Measurements from ENCODE around the gene LIG3. TPM values are rescaled to one million over a fixed set of nuclear protein-coding genes. Genes with fewer than 3 reads are reported as not detected.

Gene LIG3
- total RNA-seq, 4 donors from 2014 or later = 30.7 to 84.3 (median 40.9) TPM

GRCh38 chr17:34974794-34975785, 5.2 kb upstream of the LIG3 start:
- H3K27me3 ChIP-seq = no peaks in the 10 kb centered on the region
- no peak overlapping the region for H3K4me3 ChIP-seq
- no peak for DNase-seq (ENCODE audit: low spot score in 2 of 2)
- TF ChIP-seq EP300 (IDR thresholded peaks at IDR 0.05) (no peak), POLR2AphosphoS5 (IDR thresholded peaks at IDR 0.05) (no peak), CTCF (IDR thresholded peaks at IDR 0.05) (no peak), POLR2A (IDR thresholded peaks at IDR 0.05) (no peak)
- H3K4me1 ChIP-seq = peaks cover 10% of the 10 kb centered on the region
- 82% methylated on average over 3 of the region's 3 CpGs for WGBS
- no peaks in the 10 kb centered on the region for H3K9me3 ChIP-seq
- no peak overlapping the region for H3K27ac ChIP-seq
- no peaks in the 10 kb centered on the region for H3K36me3 ChIP-seq

GRCh38 chr17:34979153-34979552, 1.2 kb upstream of the LIG3 start:
- peaks cover 31% of the 10 kb centered on the region for H3K4me1 ChIP-seq
- H3K4me3 ChIP-seq = no peak overlapping the region
- H3K27ac ChIP-seq = no peak overlapping the region
- no peak for TF ChIP-seq POLR2A (IDR thresholded peaks at IDR 0.05)
- no peak for TF ChIP-seq POLR2AphosphoS5 (IDR thresholded peaks at IDR 0.05)
- no peak for TF ChIP-seq EP300 (IDR thresholded peaks at IDR 0.05)
- no peak for TF ChIP-seq CTCF (IDR thresholded peaks at IDR 0.05)
- WGBS = 87% methylated on average over 7 of the region's 7 CpGs
- no peaks in the 10 kb centered on the region for H3K36me3 ChIP-seq
- DNase-seq (ENCODE audit: low spot score in 2 of 2) = no peak
- H3K9me3 ChIP-seq = no peaks in the 10 kb centered on the region
- no peaks in the 10 kb centered on the region for H3K27me3 ChIP-seq

- no peak for DNase-seq (ENCODE audit: low spot score in 2 of 2)
- Histone ChIP-seq H3K36me3 (no peaks in the 10 kb centered on the region), H3K4me3 (peak overlapping the region; percentile 86), H3K9me3 (no peaks in the 10 kb centered on the region), H3K27me3 (no peaks in the 10 kb centered on the region), H3K4me1 (peaks cover 31% of the 10 kb centered on the region), H3K27ac (peak overlapping the region; percentile 98)
- WGBS = 11% methylated on average over 15 of the region's 15 CpGs
- TF ChIP-seq CTCF (IDR thresholded peaks at IDR 0.05) = no peak
- TF ChIP-seq POLR2AphosphoS5 (IDR thresholded peaks at IDR 0.05) = no peak
- no peak for TF ChIP-seq EP300 (IDR thresholded peaks at IDR 0.05)
- TF ChIP-seq POLR2A (IDR thresholded peaks at IDR 0.05) = no peak
These were observed 511 bp upstream of the LIG3 start for GRCh38 chr17:34979650-34980352.

- H3K4me3 ChIP-seq = peak overlapping the region; percentile 86
- H3K36me3 ChIP-seq = peaks cover 4% of the 10 kb centered on the region
- H3K27me3 ChIP-seq = no peaks in the 10 kb centered on the region
- peak; percentile 82 to 89 for DNase-seq (ENCODE audit: low spot score in 2 of 2)
- WGBS = under 1% methylated on average over 37 of the region's 69 CpGs
- peak overlapping the region; percentile 98 for H3K27ac ChIP-seq
- TF ChIP-seq POLR2AphosphoS5 (IDR thresholded peaks at IDR 0.05) (no peak), POLR2A (IDR thresholded peaks at IDR 0.05) (peak; percentile 19 to 59), CTCF (IDR thresholded peaks at IDR 0.05) (peak in 1 of 2 donors; percentile 27), EP300 (IDR thresholded peaks at IDR 0.05) (no peak)
- H3K9me3 ChIP-seq = no peaks in the 10 kb centered on the region
- peaks cover 31% of the 10 kb centered on the region for H3K4me1 ChIP-seq
These were observed 597 bp downstream of the LIG3 start for GRCh38 chr17:34980681-34981537.
